SK-N-SH treated with all-trans-retinoic acid at 6 μM for 48 hours (cell line): ENCODE results near the gene SPATA2L.
A peak's percentile ranks its signal among the peaks of the same experiment; 100 is the strongest.

Experiments
- ATAC-seq: fragments of 200-7000 bp; cut with Tn5 transposase; 3 replicates; pipeline ENCODE4 v1.9.1; 2020; ENCODE audit warnings: mild to moderate bottlenecking, moderate library complexity
- ARNTL ChIP-seq: fragments of 450-650 bp; formaldehyde crosslinking; IDR thresholded peaks from 2 replicates; pipeline ENCODE4 v1.5.0; 2020; ENCODE audit warnings: low read depth, mild to moderate bottlenecking, moderate library complexity, borderline replicate concordance
- BACH2 ChIP-seq: fragments of 250-450 bp; sonication (Bioruptor Pico); IDR thresholded peaks from 2 replicates; pipeline ENCODE4 v1.9.0; 2021; ENCODE audit warnings: mild to moderate bottlenecking, borderline replicate concordance
- CSDC2 ChIP-seq: fragments of 250-450 bp; sonication (Bioruptor Pico); IDR thresholded peaks from 2 replicates; pipeline ENCODE4 v1.5.0; 2020; ENCODE audit warnings: mild to moderate bottlenecking, moderate library complexity
- ESRRG ChIP-seq: fragments of 250-450 bp; sonication (Bioruptor Pico); IDR thresholded peaks from 2 replicates; pipeline ENCODE4 v1.6.1; 2021; ENCODE audit warnings: mild to moderate bottlenecking
- ISL1 ChIP-seq: fragments of 250-450 bp; sonication (Bioruptor Pico); IDR thresholded peaks from 2 replicates; pipeline ENCODE4 v2.1.2; 2022; ENCODE audit warnings: mild to moderate bottlenecking, moderate library complexity
- PPARA ChIP-seq: fragments of 250-450 bp; sonication (Bioruptor Pico); IDR thresholded peaks from 2 replicates; pipeline ENCODE4 v1.5.0; 2020; ENCODE audit warnings: mild to moderate bottlenecking, borderline replicate concordance
- RARB ChIP-seq: fragments of 250-450 bp; sonication (Bioruptor Pico); IDR thresholded peaks from 2 replicates; pipeline ENCODE4 v1.8.0; 2021; ENCODE audit warnings: mild to moderate bottlenecking, moderate library complexity
- SNAI2 ChIP-seq: fragments of 250-450 bp; sonication (Bioruptor Pico); IDR thresholded peaks from 2 replicates; pipeline ENCODE4 v1.5.0; 2020; ENCODE audit warnings: mild to moderate bottlenecking, moderate library complexity
- TCF4 ChIP-seq: fragments of 250-450 bp; sonication (Bioruptor Pico); IDR thresholded peaks from 2 replicates; pipeline ENCODE4 v1.8.0; 2021; ENCODE audit warnings: mild to moderate bottlenecking, moderate library complexity, borderline replicate concordance
- TOX ChIP-seq: fragments of 250-450 bp; sonication (Bioruptor Pico); IDR thresholded peaks from 2 replicates; pipeline ENCODE4 v1.8.0; 2021; ENCODE audit warnings: mild to moderate bottlenecking, moderate library complexity, borderline replicate concordance
- ZC3H10 ChIP-seq: fragments of 250-450 bp; sonication (Bioruptor Pico); IDR thresholded peaks from 2 replicates; pipeline ENCODE4 v1.5.1; 2021; ENCODE audit warnings: mild to moderate bottlenecking, moderate library complexity
- ZFP3 ChIP-seq: fragments of 250-450 bp; sonication (Bioruptor Pico); IDR thresholded peaks from 2 replicates; pipeline ENCODE4 v1.5.0; 2020; ENCODE audit warnings: mild to moderate bottlenecking, moderate library complexity
- ZFP30 ChIP-seq: fragments of 450-650 bp; formaldehyde crosslinking; IDR thresholded peaks from 2 replicates; pipeline ENCODE4 v1.5.0; 2022; ENCODE audit warnings: mild to moderate bottlenecking, moderate library complexity
- ZNF565 ChIP-seq: fragments of 450-650 bp; formaldehyde crosslinking; conservative IDR thresholded peaks from 2 replicates; pipeline ENCODE4 v1.5.0; 2020; ENCODE audit warnings: low read depth, mild to moderate bottlenecking, moderate library complexity
- ZNF70 ChIP-seq: fragments of 450-650 bp; formaldehyde crosslinking; IDR thresholded peaks from 2 replicates; pipeline ENCODE4 v1.5.0; 2020; ENCODE audit warnings: mild to moderate bottlenecking, moderate library complexity
- ZNF8 ChIP-seq: fragments of 450-650 bp; formaldehyde crosslinking; IDR thresholded peaks from 2 replicates; pipeline ENCODE4 v1.5.0; 2020; ENCODE audit warnings: mild to moderate bottlenecking, moderate library complexity
- TF ChIP-seq, protein P1 (sequence below): fragments of 250-450 bp; sonication (Bioruptor Pico); IDR thresholded peaks from 2 replicates; pipeline ENCODE4 v1.8.0; 2020; ENCODE audit warnings: mild to moderate bottlenecking, moderate library complexity, borderline replicate concordance
- TF ChIP-seq, protein P2 (sequence below): fragments of 250-450 bp; sonication (Bioruptor Pico); IDR thresholded peaks from 2 replicates; pipeline ENCODE4 v1.5.1; 2021; ENCODE audit warnings: mild to moderate bottlenecking, moderate library complexity
- TF ChIP-seq, protein P3 (sequence below): fragments of 250-450 bp; sonication (Bioruptor Pico); IDR thresholded peaks from 2 replicates; pipeline ENCODE4 v1.5.1; 2020; ENCODE audit warnings: low read depth, mild to moderate bottlenecking, moderate library complexity
- TF ChIP-seq, protein P4 (sequence below): fragments of 250-450 bp; sonication (Bioruptor Pico); IDR thresholded peaks from 2 replicates; pipeline ENCODE4 v1.8.0; 2021; ENCODE audit warnings: low read depth, mild to moderate bottlenecking, moderate library complexity, borderline replicate concordance
- TF ChIP-seq, protein P5 (sequence below): fragments of 250-450 bp; sonication (Bioruptor Pico); IDR thresholded peaks from 2 replicates; pipeline ENCODE4 v1.5.0; 2020; ENCODE audit warnings: mild to moderate bottlenecking, moderate library complexity

Gene SPATA2L

DNA sequence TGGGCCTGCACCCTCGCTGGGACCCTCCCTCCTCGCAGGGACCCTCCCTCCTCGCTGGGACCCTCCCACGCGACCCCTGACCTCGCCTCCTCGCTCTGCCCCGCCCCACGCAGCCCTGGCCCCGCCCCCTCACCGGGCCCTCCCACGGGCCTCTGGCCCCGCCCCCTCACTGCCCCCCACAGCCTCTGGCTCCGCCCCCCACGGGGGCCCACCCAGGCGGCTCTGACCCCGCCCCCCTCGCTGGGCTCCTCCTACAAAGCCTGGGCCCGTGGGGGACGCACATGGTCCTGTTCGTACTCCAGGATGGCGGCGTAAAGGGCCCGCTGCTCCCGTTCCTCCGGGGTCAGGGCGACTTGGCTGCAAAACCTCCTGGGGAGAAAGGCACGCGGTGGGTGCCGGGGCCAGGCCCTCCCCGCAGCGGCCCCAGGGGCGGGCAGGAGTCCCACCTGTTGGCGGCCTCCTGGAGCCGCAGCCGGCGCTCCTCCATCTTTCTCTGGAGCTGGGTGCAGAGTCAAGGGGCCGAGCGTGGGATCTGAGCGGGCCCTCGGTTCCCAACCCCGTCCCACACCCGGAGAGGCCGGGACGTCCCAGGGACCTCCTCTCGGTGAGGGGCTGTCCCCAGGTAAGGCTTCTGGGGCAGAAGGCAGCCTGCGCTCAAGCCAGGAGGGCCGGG lies 10.2 kb upstream of the SPATA2L start:
- TF ChIP-seq, protein P1, sequence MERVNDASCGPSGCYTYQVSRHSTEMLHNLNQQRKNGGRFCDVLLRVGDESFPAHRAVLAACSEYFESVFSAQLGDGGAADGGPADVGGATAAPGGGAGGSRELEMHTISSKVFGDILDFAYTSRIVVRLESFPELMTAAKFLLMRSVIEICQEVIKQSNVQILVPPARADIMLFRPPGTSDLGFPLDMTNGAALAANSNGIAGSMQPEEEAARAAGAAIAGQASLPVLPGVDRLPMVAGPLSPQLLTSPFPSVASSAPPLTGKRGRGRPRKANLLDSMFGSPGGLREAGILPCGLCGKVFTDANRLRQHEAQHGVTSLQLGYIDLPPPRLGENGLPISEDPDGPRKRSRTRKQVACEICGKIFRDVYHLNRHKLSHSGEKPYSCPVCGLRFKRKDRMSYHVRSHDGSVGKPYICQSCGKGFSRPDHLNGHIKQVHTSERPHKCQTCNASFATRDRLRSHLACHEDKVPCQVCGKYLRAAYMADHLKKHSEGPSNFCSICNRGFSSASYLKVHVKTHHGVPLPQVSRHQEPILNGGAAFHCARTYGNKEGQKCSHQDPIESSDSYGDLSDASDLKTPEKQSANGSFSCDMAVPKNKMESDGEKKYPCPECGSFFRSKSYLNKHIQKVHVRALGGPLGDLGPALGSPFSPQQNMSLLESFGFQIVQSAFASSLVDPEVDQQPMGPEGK (CRISPR knock-in tag) = 0 out of 2 replicates have a peak, but pooled peaks have one; percentile 17
- no peak for TF ChIP-seq RARB (CRISPR knock-in tag)
- TF ChIP-seq, protein P2, sequence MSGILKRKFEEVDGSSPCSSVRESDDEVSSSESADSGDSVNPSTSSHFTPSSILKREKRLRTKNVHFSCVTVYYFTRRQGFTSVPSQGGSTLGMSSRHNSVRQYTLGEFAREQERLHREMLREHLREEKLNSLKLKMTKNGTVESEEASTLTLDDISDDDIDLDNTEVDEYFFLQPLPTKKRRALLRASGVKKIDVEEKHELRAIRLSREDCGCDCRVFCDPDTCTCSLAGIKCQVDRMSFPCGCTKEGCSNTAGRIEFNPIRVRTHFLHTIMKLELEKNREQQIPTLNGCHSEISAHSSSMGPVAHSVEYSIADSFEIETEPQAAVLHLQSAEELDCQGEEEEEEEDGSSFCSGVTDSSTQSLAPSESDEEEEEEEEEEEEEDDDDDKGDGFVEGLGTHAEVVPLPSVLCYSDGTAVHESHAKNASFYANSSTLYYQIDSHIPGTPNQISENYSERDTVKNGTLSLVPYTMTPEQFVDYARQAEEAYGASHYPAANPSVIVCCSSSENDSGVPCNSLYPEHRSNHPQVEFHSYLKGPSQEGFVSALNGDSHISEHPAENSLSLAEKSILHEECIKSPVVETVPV = no peak
- ATAC-seq = peak; percentile 83

DNA sequence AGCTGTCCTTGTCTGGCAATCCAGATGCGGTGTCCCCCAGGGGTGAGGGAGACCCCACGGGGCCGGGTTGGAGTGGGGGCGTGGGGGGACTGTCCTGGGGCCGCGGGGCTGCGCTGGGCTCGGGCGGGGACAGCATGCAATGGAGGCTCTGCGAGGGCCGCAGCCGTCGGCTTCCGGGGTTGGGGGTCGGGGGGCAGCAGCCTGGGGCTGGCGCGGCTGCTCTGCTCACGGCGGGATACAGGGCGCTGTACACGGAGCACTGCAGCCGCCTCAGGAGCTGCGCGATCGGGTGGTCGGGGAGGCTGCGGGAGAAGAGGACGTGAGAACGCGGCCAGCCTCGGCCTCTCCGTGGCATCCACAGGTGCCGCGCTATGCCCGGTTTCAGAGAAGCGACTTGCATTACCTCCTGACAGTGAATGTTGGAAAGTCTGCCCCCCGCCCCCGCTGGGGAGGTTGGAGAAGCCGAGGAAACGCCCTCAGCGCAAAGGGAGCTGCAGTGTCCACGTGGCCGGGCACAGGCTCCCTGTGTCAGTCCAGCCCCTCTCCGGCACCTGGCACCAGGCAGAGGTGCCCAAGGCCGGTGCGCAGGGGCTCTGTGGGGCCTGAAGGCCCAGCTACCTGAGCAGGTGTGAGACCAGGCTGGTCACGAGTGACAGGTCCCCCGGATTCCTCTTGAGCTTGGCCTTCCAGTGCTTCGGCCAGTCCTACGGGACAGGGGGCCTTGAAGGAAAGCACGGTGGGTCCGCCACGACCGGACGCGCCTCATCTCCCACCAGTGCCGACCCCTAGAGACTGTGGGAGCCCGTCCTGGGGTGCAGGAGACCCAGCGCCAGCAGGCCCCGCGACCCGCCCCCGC lies 9.4 kb upstream of the SPATA2L start:
- ATAC-seq = peak; percentile 3
- TF ChIP-seq BACH2 (CRISPR knock-in tag) (no peak), CSDC2 (CRISPR knock-in tag) (no peak), PPARA (no peak), ARNTL (CRISPR knock-in tag) (no peak), ESRRG (CRISPR knock-in tag) (no peak), ZNF565 (no peak), ZNF8 (CRISPR knock-in tag) (no peak), ZFP3 (CRISPR knock-in tag) (no peak), SNAI2 (no peak), TOX (CRISPR knock-in tag) (no peak), TCF4 (no peak), ZC3H10 (CRISPR knock-in tag) (no peak), RARB (CRISPR knock-in tag) (no peak)
- TF ChIP-seq, protein P3, sequence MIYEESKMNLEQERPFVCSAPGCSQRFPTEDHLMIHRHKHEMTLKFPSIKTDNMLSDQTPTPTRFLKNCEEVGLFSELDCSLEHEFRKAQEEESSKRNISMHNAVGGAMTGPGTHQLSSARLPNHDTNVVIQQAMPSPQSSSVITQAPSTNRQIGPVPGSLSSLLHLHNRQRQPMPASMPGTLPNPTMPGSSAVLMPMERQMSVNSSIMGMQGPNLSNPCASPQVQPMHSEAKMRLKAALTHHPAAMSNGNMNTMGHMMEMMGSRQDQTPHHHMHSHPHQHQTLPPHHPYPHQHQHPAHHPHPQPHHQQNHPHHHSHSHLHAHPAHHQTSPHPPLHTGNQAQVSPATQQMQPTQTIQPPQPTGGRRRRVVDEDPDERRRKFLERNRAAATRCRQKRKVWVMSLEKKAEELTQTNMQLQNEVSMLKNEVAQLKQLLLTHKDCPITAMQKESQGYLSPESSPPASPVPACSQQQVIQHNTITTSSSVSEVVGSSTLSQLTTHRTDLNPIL = no peak
- TF ChIP-seq, protein P4, sequence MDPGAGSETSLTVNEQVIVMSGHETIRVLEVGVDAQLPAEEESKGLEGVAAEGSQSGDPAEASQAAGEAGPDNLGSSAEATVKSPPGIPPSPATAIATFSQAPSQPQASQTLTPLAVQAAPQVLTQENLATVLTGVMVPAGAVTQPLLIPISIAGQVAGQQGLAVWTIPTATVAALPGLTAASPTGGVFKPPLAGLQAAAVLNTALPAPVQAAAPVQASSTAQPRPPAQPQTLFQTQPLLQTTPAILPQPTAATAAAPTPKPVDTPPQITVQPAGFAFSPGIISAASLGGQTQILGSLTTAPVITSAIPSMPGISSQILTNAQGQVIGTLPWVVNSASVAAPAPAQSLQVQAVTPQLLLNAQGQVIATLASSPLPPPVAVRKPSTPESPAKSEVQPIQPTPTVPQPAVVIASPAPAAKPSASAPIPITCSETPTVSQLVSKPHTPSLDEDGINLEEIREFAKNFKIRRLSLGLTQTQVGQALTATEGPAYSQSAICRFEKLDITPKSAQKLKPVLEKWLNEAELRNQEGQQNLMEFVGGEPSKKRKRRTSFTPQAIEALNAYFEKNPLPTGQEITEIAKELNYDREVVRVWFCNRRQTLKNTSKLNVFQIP (CRISPR knock-in tag) = no peak
- TF ChIP-seq, protein P1 (CRISPR knock-in tag) = no peak
- TF ChIP-seq, all 23 proteins: peak for 0

DNA sequence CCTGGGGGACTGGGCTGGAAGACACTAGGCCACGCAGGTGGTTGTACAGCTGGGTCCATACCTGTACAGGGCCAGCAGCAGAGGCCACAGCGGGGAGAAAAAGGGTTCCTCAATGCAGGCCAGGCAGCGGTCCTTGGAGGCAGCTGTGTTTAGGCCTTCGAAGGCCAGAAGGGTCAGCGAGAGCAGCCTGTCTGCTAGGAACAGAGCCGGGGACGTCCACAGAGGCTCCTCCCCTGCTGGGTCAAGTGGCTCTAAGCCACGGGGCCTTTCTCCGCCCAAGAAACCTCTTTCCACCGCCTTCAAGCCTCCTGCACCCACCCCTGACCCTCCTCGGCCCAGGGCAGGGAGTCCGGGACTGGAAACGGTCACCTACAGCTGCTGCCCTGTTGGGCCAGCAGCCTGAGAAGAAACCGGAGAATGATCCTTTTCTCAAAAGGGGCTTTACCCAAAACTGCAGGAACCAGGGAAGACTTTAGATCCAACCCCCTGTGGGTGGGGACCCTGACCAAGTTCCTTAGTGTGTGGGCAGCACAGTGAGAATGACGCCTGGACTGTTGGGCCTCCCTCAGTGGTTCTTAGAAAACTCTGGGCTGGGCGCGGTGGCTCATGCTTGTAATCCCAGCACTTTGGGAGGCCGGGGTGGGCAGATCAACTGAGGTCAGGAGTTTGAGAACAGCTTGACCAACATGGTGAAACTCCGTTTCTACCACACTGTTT lies 8.4 kb upstream of the SPATA2L start:
- TF ChIP-seq ZFP30 (CRISPR knock-in tag) = no peak
- TF ChIP-seq TOX (CRISPR knock-in tag) = no peak
- TF ChIP-seq, protein P4 (CRISPR knock-in tag) = no peak
- TF ChIP-seq TCF4 = no peak
- TF ChIP-seq, protein P5, sequence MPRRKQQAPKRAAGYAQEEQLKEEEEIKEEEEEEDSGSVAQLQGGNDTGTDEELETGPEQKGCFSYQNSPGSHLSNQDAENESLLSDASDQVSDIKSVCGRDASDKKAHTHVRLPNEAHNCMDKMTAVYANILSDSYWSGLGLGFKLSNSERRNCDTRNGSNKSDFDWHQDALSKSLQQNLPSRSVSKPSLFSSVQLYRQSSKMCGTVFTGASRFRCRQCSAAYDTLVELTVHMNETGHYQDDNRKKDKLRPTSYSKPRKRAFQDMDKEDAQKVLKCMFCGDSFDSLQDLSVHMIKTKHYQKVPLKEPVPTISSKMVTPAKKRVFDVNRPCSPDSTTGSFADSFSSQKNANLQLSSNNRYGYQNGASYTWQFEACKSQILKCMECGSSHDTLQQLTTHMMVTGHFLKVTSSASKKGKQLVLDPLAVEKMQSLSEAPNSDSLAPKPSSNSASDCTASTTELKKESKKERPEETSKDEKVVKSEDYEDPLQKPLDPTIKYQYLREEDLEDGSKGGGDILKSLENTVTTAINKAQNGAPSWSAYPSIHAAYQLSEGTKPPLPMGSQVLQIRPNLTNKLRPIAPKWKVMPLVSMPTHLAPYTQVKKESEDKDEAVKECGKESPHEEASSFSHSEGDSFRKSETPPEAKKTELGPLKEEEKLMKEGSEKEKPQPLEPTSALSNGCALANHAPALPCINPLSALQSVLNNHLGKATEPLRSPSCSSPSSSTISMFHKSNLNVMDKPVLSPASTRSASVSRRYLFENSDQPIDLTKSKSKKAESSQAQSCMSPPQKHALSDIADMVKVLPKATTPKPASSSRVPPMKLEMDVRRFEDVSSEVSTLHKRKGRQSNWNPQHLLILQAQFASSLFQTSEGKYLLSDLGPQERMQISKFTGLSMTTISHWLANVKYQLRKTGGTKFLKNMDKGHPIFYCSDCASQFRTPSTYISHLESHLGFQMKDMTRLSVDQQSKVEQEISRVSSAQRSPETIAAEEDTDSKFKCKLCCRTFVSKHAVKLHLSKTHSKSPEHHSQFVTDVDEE (CRISPR knock-in tag) = no peak
- no peak for TF ChIP-seq ZNF70 (CRISPR knock-in tag)
- no peak for TF ChIP-seq ARNTL (CRISPR knock-in tag)
- TF ChIP-seq, protein P2 = no peak
- TF ChIP-seq ISL1 (CRISPR knock-in tag) = no peak

More for the DNA sequence above, 8.4 kb upstream of the SPATA2L start:
- no peak for ATAC-seq
